ENCODE measurements around the gene BRSK2.
"Not testable (repeated sequence)": the region's sequence is repeated elsewhere in the genome, so short reads cannot be mapped to it uniquely, and the experiment has no call there.

BRSK2 gene

DNA sequence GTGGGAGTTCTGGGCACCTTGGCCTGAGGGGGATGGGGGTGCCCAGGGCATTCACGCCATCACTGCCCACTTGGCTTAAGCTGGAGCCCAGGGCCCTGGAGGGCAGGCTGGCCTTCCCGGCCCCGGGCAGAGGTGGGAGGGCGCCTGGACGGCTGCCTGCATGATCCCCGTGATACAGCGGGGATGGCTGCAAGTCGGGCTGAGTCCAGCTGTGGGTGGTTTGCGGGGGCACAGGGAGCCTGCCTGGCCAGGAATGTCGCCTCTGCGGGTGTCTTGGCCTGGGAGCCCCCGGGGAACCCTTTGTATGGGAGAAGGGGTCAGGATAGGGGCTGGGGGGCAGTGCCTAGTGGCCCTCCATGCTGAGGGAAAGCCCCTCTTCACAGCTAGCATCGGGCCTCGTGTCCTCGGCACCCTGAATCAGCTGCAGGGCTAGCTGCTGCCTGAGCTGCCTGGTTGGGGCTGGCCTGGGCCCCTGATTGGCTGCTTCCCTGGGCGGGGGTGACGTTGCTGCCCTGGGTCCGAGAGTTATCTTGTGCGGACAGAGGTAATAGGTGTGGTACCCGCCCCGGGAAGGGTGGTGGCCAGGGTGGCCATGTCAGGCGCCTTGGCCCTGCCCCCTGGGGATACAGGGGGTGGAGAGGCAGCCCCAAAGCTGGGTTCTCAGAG lies 8.3 kb downstream of the BRSK2 start:
- DNase-seq: no peak

- no peak for DNase-seq
These were observed 8.9 kb downstream of the BRSK2 start for GRCh38 chr11:1398528-1399235.

GRCh38 chr11:1399386-1400316 lies 9.9 kb downstream of the BRSK2 start:
- no peak for DNase-seq

GRCh38 chr11:1400317-1401170 lies 10.8 kb downstream of the BRSK2 start:
- no peak for DNase-seq

- DNase-seq: no peak
These were observed 11.4 kb downstream of the BRSK2 start for GRCh38 chr11:1401171-1401445.

- DNase-seq: peak in 2 of 4 experiments; percentile 12 to 37
These were observed 12.0 kb downstream of the BRSK2 start for GRCh38 chr11:1401656-1402221.

DNA sequence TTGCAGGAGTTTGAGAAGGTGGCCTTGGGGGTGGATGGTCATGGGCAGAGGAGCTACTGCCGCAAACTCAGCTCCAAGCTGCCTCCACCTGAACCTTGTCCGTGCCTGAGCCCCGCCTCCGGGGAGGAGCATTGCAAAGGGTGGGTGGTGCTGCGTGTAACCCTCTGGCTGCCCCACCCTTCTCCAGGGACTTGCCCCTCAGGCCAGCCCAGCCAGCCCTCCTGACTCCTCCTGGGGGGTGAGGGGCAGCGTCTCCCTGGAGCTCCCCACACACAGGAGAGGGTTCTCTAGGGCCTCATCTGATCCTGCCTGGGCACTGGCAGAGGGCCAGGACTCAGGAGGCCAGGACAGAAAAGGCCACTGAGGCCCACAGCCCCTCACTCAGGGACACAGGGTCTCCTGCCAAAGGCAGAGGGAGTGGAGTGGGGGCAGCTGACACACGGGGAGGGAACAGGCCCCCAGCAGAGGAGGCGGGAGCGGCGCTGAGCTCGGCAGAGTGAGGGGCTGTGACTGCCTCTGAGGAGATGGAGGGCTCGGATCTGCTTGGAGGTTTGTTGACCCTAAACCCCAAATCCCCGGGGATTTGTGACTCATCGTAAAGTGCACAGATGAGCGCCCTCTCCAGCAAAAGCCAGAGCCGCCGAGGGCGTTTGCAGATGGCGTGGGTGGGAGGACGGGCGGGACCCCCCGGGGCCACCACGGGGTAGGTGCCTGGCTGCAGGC lies 12.8 kb downstream of the BRSK2 start:
- DNase-seq: no peak

- no peak for DNase-seq
These were observed 13.4 kb downstream of the BRSK2 start for GRCh38 chr11:1403078-1403620.

- no peak for DNase-seq
These were observed 14.2 kb downstream of the BRSK2 start for GRCh38 chr11:1403721-1404460.

DNA sequence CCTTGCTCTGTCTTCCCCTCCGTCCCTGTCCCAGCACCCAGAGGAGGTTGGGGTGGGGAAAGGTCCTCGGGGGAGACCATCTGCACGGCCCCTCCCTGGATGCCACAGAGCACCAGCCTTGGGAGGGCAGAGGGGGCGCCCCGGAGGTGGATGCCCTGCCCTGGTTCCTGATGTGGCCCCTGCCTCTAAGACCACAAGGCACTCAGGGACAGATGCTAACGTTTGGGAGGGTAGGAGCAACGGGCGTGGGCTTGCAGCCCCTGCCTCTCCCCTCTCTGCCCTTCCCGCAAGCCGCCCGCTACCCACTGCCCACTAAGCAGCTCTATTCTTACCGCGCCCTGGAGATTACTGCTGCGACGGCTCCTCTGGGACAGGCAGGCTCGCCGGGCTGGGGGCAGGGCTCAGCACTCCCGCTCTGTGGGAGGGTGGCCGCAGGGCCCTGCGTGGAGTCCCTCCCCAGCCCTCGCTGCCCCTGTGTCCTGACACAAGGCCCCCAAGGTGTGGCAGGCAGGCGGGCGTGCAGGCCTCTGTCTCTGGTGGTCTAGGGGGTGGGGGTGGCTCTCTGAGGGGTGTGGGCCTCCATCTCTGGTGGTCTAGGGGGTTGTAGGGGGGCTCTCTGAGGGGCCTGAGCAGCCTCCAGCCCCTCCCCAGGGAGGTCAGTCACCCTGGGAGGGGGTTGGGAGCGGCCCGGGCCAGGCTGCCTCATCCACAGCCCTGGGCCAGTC lies 14.9 kb downstream of the BRSK2 start:
- no peak for DNase-seq

DNA sequence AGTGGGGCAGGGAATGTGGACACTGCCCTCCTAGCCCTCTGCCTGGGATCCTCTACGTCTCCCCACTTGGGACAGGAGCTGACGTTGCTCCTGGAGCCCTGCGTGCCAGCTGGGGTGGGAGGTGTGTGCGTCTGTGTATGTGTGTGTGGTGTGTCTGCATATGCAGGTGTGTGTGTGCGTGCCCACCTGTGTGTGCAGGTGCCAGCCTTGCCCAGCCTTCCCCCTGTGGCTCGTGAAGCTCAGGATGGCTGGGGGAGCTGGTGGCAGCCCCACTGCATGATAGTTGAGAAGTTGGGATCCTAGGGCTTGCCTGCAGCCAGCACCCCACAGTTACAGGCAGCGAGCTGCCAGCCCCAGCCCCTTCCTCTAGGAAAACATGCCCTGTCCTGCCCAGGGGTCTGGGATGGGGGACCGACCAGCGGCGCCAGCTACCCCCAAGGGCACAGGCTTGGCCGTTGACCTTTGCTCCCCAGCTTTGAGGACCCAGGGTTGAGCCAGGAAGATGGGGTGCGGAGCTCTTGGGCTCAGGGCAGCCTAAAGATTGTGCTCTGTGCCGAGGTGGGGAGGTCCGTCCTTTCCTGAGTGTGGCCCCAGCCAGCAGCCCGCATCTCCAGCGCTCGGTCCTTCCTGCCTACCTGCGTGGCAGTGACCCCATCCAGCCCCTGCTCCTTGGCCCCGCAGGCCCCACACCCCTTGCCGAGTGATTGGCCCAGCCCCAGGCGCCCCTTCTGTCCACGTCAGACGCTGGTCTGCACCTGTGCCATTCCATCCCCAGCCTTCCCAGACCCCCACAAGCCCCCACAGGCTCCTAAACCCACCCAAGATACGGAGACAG lies 15.7 kb downstream of the BRSK2 start:
- no peak for DNase-seq

DNA sequence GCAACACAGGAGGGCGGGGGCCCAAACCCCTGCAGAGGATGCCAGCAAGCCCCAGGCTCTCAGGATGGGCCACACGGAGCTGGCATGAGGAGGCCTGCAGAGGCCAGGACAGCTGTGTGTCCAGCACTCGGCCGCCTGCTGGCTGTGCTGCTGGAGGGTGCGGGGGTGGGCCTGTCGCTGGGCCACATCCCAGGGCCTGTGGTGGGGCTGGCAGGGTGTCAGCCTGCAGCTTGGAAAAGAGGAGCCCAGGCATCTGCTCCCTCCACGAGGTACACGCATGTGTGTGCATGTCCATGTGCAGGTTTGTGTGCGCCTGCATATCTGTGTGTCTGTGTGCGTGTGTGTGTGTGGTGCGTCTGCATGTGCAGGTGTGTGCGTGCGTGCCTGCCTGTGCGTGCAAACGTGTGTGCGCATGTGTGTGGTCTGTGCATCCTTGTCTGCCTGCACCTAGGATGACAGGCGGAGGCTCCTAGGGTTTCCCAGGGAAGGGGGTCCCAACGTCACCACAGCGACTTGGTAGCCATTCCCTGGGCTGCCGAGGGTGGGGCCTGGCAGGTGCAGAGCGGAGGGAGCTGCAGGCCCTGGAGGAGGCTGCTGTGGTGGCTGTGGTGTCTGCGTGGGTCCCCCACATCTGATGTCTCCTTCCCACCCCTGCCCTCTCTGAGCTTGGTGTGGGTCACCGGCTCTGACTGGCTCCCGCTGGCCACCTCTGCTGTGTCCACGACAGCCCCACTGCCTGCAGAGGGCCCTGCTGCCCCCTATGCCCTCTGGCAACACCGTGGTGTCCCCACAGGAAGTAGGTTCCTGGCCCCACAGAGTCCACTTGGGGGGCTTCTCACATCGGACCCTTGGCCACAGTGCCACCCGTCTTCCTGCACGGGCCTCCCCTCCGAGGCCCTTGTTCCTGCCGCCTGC lies 17.1 kb downstream of the BRSK2 start:
- no peak for DNase-seq

DNA sequence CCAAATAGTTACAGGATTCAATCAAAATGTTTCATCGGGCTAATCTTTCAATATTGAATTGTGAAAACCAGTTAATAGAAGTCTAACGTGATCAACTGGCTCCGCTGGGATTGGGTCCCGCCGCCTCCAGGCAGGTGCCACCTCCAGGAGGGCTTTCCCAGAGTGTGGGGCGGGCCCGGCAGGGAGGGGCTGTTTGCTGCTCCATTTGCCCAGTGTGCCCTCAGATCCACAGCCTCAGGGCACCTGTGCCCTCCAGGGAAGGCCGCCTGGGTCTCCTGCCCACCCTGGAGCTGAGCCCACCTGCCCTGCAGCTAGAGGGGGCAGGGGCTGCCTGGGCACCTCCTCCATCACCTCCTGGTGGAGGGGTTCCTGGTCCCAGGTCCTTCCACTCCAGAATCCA lies 17.9 kb downstream of the BRSK2 start:
- no peak for DNase-seq

DNA sequence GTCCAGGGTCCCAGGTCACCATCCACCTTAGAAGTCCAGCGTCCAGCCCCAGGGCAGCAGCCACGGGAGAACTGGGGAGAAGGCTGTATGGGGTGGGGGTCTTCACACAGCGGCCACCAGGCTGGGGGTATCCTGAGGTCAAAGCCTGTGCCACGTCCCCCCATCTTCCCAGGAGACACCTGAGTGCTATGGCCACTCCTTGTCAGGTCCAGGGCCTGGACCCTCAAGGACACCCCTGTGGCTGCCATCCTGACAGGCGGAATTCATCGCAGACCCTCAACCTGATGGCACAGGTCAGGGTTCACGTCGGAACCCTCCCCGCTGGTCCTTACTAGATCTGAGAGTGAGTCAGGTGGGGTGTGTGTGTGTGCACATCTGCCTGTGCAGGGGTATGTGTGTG lies 18.6 kb downstream of the BRSK2 start:
- no peak for DNase-seq

DNA sequence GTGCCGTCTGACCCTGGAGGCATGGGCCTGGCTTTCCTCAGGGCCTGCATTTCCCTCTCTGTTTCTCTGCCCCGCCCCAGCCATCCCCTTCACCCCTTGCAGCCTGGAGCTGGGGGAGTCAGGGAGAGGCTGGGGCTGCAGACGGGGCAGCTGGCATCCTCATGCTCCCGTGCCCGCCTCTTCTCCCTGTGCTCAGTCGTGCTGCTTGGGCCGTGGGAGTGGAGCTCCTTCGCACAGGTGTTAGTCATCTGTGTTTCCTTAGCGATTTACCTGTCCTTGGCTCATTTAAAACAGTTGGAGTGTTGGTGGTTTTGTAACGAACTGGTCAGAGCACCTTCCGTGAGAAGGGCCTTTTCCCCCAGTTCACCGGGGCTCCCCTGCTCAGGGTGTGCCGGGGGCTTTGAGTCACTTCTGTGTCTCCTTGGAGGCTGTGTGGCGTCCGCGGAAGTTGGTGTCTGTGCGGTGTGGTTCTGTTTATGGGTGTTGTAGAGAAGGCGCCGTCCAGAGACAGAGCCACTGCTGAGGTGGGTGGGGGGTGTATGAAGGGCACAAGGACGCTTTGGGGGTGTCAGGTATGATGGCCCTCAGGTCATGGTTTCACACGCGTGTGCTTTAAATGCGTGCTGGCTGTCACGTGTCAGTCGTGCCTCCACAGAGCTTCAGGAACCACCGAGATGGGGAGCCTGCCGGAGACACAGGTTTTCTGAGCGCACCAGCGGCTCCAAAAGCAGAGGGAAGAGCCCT lies 19.5 kb downstream of the BRSK2 start:
- no peak for DNase-seq

- DNase-seq: not testable (repeated sequence)
These were observed 20.1 kb downstream of the BRSK2 start for GRCh38 chr11:1409852-1410125.

Measured in activated naive CD4-positive, alpha-beta T cell (primary cell).